Esophagus squamous epithelium (tissue), 5 donors: ENCODE data around the gene ZNF138. TPM values are rescaled to one million over a fixed set of nuclear protein-coding genes. Genes with fewer than 3 reads are reported as not detected.

ENCODE experiments used
- DNase-seq: peaks from one replicate; lab custom pipeline; 2025; lab: John Stamatoyannopoulos, UW
- H3K27ac ChIP-seq, 4 donors: fragments of 200-600 bp; sonication (generic); one replicate each; pipeline ENCODE4 v1.5.1; 2016 to 2019; ENCODE audit warnings: mild to moderate bottlenecking in 1 of 4
- H3K27me3 ChIP-seq, 4 donors: fragments of 200-600 bp; sonication (generic); 1 replicate in 3 of 4; 2 replicates in 1 of 4; pipeline versions ENCODE4 v1.5.1 to v1.6.0; 2017 to 2021; ENCODE audit warnings: antibody characterized with exemption in 1 of 4
- H3K36me3 ChIP-seq, 3 donors: fragments of 200-600 bp; sonication (generic); one replicate each; pipeline ENCODE4 v1.5.1; 2016 to 2019
- H3K4me1 ChIP-seq, 3 donors: fragments of 200-600 bp; sonication (generic); one replicate each; pipeline ENCODE4 v1.5.1; 2017 to 2019
- H3K4me3 ChIP-seq, 4 donors: fragments of 200-600 bp; sonication (generic); 1 replicate in 3 of 4; 2 replicates in 1 of 4; pipeline ENCODE4 v1.5.1; 2016 to 2019; ENCODE audit warnings: mild to moderate bottlenecking in 2 of 4, moderate library complexity in 1 of 4
- H3K9me3 ChIP-seq, 3 donors: fragments of 200-600 bp; sonication (generic); one replicate each; pipeline ENCODE4 v1.5.1; 2016 to 2019
- POLR2A ChIP-seq, 4 donors: fragments of 450-650 bp; IDR thresholded peaks; one replicate each; pipeline ENCODE4 v1.6.1; 2017; ENCODE audit warnings: antibody characterized with exemption in 4 of 4, mild to moderate bottlenecking in 4 of 4, moderate library complexity in 3 of 4
- WGBS, 2 donors: methylation state at CpG; one replicate each; pipeline ENCODE4 v1.1.5; 2018; 5-methylcytosine and 5-hydroxymethylcytosine counted together
- intact Hi-C: fragments of 100-400 bp; cut with DNase I; formaldehyde crosslinking; loops from one replicate; pipeline ENCODE4 v1.15.0; 2022
- total RNA-seq, 4 donors: library from RNA; depleted of rRNA; stranded (reverse); fragments of >200 nt; gene quantifications; one replicate each; pipeline ENCODE4 v1.1.0, GENCODE V29; 2016
- TF ChIP-seq, protein P1 (sequence below), 6 experiments: fragments of 450-650 bp in 4 of 6; fragments of 200-600 bp in 2 of 6; sonication (generic) in 2 of 6; IDR thresholded peaks; one replicate each; pipeline ENCODE4 v1.5.1; 2016 to 2019; ENCODE audit warnings: antibody characterized with exemption in 6 of 6, mild to moderate bottlenecking in 4 of 6, moderate library complexity in 4 of 6
- donor health status: DM: yes; HTN: yes; CAD: no.

The ZNF138 gene
- total RNA-seq, 4 donors from 2014 or later: 7.2 to 14.0 (median 12.1) TPM

GRCh38 chr7:64875658-64876406, 81.6 kb downstream of the ZNF138 start:
- Histone ChIP-seq H3K9me3 (peaks cover 0 to 19% (median 0%) of the 10 kb centered on the region in 3 donors), H3K36me3 (no peaks in the 10 kb centered on the region), H3K27ac (no peak overlapping the region), H3K4me3 (no peak overlapping the region), H3K4me1 (peaks cover 0 to 9% (median 4%) of the 10 kb centered on the region in 3 donors), H3K27me3 (no peaks in the 10 kb centered on the region)
- WGBS, 2 donors: 88 to 89% methylated on average over 13 to 18 of the region's 23 CpGs
- intact Hi-C loops: no loop called here
- DNase-seq: no peak
- TF ChIP-seq, protein P1, sequence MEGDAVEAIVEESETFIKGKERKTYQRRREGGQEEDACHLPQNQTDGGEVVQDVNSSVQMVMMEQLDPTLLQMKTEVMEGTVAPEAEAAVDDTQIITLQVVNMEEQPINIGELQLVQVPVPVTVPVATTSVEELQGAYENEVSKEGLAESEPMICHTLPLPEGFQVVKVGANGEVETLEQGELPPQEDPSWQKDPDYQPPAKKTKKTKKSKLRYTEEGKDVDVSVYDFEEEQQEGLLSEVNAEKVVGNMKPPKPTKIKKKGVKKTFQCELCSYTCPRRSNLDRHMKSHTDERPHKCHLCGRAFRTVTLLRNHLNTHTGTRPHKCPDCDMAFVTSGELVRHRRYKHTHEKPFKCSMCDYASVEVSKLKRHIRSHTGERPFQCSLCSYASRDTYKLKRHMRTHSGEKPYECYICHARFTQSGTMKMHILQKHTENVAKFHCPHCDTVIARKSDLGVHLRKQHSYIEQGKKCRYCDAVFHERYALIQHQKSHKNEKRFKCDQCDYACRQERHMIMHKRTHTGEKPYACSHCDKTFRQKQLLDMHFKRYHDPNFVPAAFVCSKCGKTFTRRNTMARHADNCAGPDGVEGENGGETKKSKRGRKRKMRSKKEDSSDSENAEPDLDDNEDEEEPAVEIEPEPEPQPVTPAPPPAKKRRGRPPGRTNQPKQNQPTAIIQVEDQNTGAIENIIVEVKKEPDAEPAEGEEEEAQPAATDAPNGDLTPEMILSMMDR (IDR thresholded peaks at IDR 0.05): no peak
- TF ChIP-seq POLR2A (IDR thresholded peaks at IDR 0.05): no peak

- DNase-seq: no peak
- intact Hi-C loops: no loop called here
- TF ChIP-seq POLR2A (IDR thresholded peaks at IDR 0.05): no peak
- TF ChIP-seq, protein P1 (IDR thresholded peaks at IDR 0.05): no peak
- Histone ChIP-seq H3K27ac (no peak overlapping the region), H3K9me3 (peaks cover 0 to 21% (median 0%) of the 10 kb centered on the region in 3 donors), H3K36me3 (no peaks in the 10 kb centered on the region), H3K4me3 (peak overlapping the region in 3 of 4 donors; percentile 27 to 56 (median 29)), H3K27me3 (no peaks in the 10 kb centered on the region), H3K4me1 (peaks cover 0 to 17% (median 6%) of the 10 kb centered on the region in 3 donors)
- WGBS, 2 donors: 42 to 64% methylated on average over 9 to 21 of the region's 39 CpGs
Observed at GRCh38 chr7:64876792-64877713, 82.8 kb downstream of the ZNF138 start.

- Histone ChIP-seq H3K27me3 (no peaks in the 10 kb centered on the region), H3K4me1 (peaks cover 0 to 21% (median 9%) of the 10 kb centered on the region in 3 donors), H3K9me3 (peaks cover 0 to 21% (median 0%) of the 10 kb centered on the region in 3 donors), H3K4me3 (peak overlapping the region in 3 of 4 donors; percentile 27 to 56 (median 29)), H3K36me3 (no peaks in the 10 kb centered on the region), H3K27ac (no peak overlapping the region)
- intact Hi-C loops: no loop called here
- DNase-seq: no peak
- TF ChIP-seq POLR2A (IDR thresholded peaks at IDR 0.05): no peak
- TF ChIP-seq, protein P1 (IDR thresholded peaks at IDR 0.05): no peak
- 82 to 89% methylated on average over 22 of the region's 34 CpGs for WGBS, 2 donors
Observed at GRCh38 chr7:64877714-64878610, 83.7 kb downstream of the ZNF138 start.

GRCh38 chr7:64878684-64879083, 84.5 kb downstream of the ZNF138 start:
- Histone ChIP-seq H3K4me3 (no peak overlapping the region), H3K4me1 (peaks cover 5 to 27% (median 9%) of the 10 kb centered on the region in 3 donors), H3K27me3 (no peaks in the 10 kb centered on the region), H3K27ac (no peak overlapping the region), H3K9me3 (peaks cover 0 to 21% (median 0%) of the 10 kb centered on the region in 3 donors), H3K36me3 (no peaks in the 10 kb centered on the region)
- TF ChIP-seq, protein P1 (IDR thresholded peaks at IDR 0.05): no peak
- TF ChIP-seq POLR2A (IDR thresholded peaks at IDR 0.05): no peak
- DNase-seq: no peak
- WGBS, 2 donors: 67 to 70% methylated on average over 5 of the region's 5 CpGs
- intact Hi-C loops: no loop called here
